ENCODE results near the gene ZSCAN22.
"Not testable (repeated sequence)": the region's sequence is repeated elsewhere in the genome, so short reads cannot be mapped to it uniquely, and the experiment has no call there.

ZSCAN22 gene

GRCh38 chr19:58318297-58318696, 8.5 kb upstream of the ZSCAN22 start:
- DNase-seq = no peak

GRCh38 chr19:58319241-58319640, 7.6 kb upstream of the ZSCAN22 start:
- DNase-seq = no peak

DNA sequence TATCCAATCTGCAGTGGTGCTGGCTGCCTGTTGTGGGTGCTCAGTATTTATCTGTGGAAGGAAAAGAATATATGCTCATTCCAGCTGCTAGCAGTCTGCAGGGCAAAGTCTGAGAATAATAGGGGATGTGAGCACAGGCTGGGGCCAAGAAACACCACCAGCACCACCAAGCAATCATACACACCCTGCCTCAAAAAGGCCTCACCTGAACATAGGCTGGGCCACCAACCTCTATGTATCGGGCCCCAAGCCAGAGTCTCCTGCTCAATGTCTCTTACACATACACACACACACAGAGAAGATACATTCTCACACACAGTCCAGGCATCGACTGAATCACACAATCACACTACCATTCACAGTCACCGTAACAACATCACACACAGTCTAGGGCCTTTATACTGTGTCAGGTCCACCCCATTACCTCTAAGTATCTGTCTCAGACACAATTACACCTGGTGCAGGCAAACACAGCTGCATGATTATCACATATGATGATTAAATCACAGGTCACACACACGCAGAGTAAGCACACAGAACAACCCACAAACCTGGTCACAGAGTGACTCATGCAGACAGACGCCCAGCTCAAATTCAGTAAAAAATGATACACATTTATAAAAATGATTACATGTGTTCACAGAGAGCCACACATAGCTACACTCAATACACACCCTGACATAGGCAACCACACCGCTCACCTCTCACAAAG, 1.3 kb upstream of the ZSCAN22 start:
- DNase-seq = no peak

- DNase-seq = no peak
Observed at GRCh38 chr19:58326501-58326913, 287 bp upstream of the ZSCAN22 start.

GRCh38 chr19:58328999-58329398, 2.2 kb downstream of the ZSCAN22 start:
- no peak for DNase-seq

GRCh38 chr19:58330458-58330857, 3.7 kb downstream of the ZSCAN22 start:
- DNase-seq = peak; percentile 6

DNA sequence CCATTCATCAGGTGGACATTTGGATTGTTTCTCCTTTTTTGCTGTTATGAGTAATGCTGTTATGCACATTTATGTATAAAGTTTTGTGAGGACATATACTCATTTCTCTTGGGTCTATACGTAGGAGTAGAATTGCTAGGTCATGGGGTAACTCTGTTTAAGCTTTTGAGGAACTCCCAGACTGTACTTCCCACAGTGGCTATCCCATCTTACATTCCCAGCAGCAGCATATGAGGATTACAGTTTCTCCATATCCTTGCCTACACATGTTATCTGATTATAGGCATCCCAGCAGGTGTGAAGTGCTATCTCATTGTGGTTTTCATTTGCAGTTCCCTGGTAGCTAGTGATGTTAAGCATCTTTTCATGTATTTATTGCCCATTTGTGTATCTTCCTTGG, 5.9 kb downstream of the ZSCAN22 start:
- DNase-seq = no peak

DNA sequence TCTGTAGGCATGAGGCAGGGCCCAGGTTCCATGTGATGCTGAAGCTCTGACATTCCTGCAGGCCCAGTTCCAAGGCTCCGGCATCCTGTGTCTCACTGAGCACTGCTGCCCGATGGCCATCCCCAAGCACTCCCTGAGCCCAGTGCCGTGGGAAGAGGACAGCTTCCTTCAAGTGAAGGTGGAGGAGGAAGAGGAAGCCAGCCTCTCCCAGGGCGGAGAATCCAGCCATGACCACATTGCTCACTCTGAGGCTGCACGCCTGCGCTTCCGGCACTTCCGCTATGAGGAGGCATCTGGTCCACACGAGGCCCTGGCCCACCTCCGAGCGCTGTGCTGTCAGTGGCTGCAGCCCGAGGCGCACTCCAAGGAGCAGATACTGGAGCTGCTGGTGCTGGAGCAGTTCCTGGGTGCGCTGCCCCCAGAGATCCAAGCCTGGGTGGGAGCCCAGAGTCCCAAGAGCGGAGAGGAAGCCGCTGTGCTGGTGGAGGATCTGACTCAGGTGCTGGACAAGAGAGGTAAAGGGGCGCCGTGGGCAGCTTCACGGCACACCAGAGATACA, 8.0 kb downstream of the ZSCAN22 start:
- no peak for DNase-seq

GRCh38 chr19:58335630-58336029, 8.8 kb downstream of the ZSCAN22 start:
- DNase-seq = no peak

GRCh38 chr19:58336216-58336615, 9.4 kb downstream of the ZSCAN22 start:
- no peak for DNase-seq

DNA sequence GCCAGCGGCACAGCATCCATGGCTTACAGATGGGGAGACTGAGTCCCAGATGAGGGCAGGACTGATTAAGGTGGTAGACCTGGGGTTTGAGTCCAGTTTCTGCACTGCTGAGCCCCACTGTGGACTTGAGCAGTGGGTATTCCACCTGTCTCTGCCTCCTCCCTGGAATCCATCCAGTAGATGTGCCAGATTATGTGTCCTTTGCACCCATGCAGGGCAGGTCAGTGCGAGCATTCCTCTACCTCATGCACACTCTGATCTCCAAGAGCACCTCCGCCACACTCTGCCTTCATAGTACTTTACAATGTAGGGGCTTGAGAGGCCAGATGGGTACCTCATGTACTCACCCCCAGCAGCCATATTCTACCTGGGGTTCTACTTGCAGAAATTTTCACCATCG, 10.0 kb downstream of the ZSCAN22 start:
- DNase-seq = no peak

DNA sequence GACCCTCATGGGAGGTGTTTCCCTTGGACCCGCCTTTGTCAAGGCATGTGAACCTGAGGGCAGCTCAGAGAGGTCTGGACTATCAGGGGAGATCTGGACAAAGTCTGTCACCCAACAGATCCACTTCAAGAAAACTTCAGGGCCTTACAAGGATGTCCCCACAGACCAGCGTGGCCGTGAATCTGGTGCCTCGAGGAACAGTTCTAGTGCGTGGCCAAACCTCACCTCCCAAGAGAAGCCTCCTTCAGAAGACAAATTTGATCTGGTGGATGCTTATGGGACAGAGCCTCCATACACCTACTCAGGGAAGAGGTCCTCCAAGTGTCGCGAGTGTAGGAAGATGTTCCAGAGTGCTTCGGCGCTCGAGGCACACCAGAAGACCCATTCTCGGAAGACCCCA, 11.5 kb downstream of the ZSCAN22 start:
- DNase-seq = no peak

DNA sequence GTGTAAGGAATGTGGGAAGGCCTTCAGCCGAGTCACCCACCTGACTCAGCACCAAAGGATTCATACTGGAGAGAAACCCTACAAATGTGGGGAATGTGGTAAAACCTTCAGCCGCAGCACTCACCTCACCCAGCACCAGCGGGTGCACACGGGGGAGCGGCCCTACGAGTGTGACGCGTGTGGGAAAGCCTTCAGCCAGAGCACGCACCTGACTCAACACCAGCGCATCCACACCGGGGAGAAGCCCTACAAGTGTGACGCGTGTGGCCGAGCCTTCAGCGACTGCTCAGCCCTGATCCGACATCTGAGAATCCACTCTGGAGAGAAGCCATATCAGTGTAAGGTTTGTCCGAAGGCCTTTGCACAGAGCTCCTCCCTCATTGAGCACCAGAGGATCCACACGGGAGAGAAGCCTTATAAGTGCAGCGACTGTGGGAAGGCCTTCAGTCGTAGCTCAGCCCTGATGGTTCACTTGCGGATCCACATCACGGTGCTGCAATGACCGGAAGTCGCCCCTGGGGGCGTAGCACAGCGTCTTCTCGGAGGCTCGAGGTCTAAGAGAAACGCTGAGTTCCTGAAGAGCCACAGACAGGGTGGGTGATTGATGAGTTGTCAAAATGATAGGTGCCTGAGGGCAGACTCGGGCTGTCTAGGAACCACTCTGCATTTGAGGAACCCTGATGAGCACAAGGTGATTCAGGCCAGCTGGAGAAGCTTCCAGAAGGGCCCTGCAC, 12.2 kb downstream of the ZSCAN22 start:
- no peak for DNase-seq

GRCh38 chr19:58345558-58345957, 18.8 kb downstream of the ZSCAN22 start:
- DNase-seq = no peak

- DNase-seq = peak; percentile 6
Observed at GRCh38 chr19:58346961-58347929, 20.5 kb downstream of the ZSCAN22 start.

DNA sequence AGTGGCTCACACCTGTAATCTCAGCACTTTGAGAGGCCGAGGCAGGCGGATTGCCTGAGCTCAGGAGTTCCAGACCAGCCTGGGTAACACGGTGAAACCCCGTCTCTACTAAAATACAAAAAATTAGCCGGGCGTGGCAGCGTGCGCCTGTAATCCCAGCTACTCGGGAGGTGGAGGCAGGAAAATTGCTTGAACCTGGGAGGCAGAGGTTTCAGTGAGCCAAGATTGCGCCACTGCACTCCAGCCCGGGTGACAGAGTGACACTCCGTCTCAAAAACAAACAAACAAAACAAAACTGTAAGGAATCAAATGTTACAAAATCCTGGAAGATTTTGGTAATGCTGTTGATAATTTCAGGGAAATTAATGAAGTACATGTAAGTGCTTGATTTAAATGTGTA, 21.3 kb downstream of the ZSCAN22 start:
- not testable (repeated sequence) for DNase-seq

DNA sequence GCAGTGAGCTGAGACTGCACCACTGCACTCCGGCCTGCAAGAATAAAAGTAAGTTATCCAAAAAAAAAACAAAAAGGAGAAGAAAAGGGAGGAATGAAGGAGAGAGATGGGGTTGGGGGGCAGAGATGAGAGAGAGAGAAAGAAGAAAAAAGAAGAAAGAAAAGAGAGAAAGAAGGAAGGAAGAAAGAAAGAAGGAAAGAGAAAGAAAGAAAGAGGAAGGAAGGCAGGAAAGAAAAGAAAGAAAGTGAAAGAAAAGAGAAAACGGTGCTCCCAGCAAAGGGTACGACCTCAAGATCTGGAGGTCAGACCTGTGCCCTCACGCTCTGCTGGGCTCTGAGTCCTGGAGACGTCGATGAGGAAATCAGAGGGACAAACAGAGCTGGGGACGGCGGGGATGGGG, 22.8 kb downstream of the ZSCAN22 start:
- no peak for DNase-seq

- DNase-seq = no peak
Observed at GRCh38 chr19:58350001-58350861, 23.4 kb downstream of the ZSCAN22 start.

DNA sequence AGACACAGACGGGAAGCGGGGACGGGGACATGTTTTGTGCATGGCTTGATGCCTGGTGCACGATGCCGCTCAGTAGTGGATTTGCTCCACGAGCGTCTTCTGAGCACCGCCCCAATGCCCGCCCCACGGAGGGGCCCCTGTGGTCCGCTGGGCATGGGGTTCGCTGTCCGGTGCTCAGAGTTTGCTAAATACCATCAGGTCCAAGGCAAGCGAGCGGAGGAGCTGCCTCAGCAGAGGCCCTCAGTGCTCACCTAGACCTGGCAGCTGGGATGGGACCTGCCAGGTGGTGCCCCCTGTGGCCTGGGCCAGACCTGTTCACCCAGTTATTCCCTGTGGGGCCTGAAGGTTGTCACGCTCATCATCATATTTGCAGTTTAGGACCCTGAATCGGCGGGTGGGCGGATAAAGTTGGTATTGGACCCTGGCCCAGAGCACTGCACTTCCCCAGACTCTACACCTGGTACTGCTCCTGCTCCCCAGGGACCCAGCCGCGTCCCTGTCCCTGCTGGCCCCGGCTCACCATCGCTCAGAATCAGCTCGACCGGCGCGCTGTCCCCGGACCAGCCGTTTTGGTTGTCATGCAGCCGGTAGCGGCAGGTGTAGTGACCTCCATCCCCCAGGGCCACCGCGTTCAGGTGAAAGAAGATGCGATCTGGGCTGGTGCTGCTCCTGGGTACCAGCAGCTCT, 24.2 kb downstream of the ZSCAN22 start:
- DNase-seq = no peak

GRCh38 chr19:58351558-58351878, 24.7 kb downstream of the ZSCAN22 start:
- no peak for DNase-seq

- no peak for DNase-seq
Observed at GRCh38 chr19:58351990-58352755, 25.4 kb downstream of the ZSCAN22 start.

All from DMS 273 treated with DMSO at 0.1 percent for 48 hours (cell line).